RWPE1 (cell line): ENCODE results near the gene KCNA2.

Experiments used
- CTCF ChIA-PET: fragments of 350-600 bp; sonication (Branson Sonifier 250); formaldehyde crosslinking; extraction: SDS; loops from one replicate; lab custom pipeline; 2021; lab: Yijun Ruan, JAX
- POLR2A ChIA-PET: fragments of 400-600 bp; formaldehyde crosslinking; extraction: SDS; loops from one replicate; lab custom pipeline; 2020; ENCODE audit warnings: antibody characterized with exemption; ENCODE audit not compliant: low non-redundant PET; lab: Yijun Ruan, JAX
- DNase-seq: peaks from one replicate; pipeline ENCODE4 v3.0.0; 2012; ENCODE audit warnings: low spot score
- H3K27ac ChIP-seq: fragments of 450-650 bp; 2 replicates; pipeline ENCODE4 v1.5.1; 2017
- TF ChIP-seq, protein P1 (sequence below): fragments of 450-650 bp; conservative IDR thresholded peaks from 2 replicates; pipeline ENCODE4 v1.5.1; 2017; ENCODE audit warnings: low read depth, mild to moderate bottlenecking

Gene KCNA2

DNA sequence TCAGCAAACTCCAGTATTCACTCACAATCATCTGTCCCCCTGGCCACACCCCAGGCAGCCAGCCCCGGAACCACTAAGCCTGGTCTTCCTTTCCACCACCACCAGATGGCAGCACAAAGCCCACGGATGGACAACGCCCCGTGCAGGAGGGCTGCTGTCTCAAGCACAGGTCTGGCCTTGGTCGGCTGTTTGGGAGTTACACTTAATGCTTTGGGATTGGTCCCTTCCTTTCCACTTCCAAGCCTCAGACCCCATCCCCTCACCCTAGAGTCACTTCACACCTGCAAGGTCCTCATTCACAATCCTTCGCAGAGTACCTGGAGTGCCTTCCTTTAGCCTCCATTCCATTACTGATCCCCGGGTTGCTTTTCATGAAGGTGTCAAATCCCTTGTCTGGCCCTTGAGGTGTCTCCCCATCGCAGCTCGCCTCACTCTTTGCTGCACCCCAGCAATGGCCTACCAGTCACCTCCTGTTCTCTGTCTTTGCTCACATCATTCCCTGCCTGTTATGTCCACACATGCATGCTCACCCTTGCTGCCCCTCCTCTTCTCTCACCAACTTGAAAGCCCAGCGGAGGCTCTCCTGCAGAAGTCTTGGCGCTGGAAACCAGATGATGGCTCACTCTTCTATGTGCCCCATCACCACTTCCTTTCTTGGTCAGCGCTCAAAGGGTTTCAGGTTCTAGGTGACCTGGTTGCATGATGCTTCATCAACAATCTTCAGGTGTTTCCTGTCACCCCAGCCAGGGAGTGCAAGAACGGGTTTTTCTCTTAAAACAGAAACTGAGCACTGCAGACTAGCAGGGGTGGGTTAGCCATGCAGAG, 24.9 kb upstream of the KCNA2 start:
- ChIA-PET POLR2A (no interaction called here), CTCF (interaction anchor here (1.0 to 1.6 kb wide), 2 partner anchors 118 to 135 kb away, joined by 3 to 5 read pairs; no protein-coding TSS in a partner anchor)
- H3K27ac ChIP-seq, result no peak overlapping the region
- peak; percentile 70 for DNase-seq
- TF ChIP-seq, protein P1, sequence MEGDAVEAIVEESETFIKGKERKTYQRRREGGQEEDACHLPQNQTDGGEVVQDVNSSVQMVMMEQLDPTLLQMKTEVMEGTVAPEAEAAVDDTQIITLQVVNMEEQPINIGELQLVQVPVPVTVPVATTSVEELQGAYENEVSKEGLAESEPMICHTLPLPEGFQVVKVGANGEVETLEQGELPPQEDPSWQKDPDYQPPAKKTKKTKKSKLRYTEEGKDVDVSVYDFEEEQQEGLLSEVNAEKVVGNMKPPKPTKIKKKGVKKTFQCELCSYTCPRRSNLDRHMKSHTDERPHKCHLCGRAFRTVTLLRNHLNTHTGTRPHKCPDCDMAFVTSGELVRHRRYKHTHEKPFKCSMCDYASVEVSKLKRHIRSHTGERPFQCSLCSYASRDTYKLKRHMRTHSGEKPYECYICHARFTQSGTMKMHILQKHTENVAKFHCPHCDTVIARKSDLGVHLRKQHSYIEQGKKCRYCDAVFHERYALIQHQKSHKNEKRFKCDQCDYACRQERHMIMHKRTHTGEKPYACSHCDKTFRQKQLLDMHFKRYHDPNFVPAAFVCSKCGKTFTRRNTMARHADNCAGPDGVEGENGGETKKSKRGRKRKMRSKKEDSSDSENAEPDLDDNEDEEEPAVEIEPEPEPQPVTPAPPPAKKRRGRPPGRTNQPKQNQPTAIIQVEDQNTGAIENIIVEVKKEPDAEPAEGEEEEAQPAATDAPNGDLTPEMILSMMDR, result peak; percentile 76

DNA sequence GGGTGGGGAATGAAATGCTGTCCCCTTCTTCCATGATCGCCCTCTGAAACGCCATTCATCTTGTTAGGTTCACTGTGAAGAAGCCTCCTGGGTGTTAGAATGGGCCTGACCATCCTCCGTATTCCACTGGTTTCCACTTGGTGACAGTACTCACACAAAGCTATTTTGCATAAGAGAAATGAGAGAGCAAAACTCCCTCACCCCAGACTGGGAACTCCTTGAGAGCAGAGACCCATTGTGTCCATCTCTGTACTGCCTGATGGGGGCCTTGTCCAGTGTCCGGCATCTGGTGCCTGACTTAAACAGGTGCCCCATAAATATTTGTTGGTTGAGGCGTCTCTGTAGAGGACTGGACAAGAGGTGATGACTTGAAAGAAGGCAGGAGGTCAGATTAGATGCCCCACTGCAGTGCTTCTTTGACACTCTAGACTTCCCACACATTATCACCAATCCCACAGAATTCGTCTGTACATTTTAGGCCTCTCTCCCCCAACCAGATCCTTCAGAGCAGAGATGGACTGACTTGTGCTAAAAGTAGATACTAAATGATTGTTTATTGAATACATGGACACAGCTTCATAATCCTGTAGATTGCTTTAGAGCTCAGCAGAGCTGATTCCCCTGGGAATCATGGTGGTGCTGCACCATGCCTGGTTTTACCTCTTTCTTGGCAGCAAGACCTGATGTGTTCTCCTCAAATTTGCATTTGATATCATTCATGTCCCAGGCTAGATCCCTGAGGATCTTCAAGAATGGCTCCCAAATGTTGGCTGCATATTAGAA, 22.4 kb upstream of the KCNA2 start:
- POLR2A ChIA-PET, result no interaction called here
- TF ChIP-seq, protein P1, result no peak
- DNase-seq, result no peak
- no peak overlapping the region for H3K27ac ChIP-seq
- CTCF ChIA-PET, result no interaction called here

DNA sequence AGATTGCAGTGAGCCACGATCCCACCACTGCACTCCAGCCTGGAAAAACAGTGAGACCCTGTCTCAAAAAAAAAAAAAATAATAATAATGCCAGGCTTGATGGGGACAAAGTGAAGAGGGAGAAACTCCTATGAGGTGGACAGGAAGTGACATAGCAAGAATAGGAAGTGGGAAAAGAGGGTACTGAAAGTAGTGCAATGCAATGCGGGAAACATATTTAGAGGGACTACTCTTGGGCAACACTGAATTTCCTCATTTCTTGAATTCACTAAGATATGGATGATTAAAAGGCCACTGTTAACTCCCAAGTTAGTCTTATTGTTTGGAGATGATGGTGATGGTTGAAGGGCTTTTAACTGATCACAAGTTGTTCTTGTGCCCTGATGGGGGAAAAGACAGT, 21.6 kb upstream of the KCNA2 start:
- DNase-seq, result no peak
- H3K27ac ChIP-seq, result no peak overlapping the region
- TF ChIP-seq, protein P1, result no peak
- ChIA-PET POLR2A (no interaction called here), CTCF (no interaction called here)

DNA sequence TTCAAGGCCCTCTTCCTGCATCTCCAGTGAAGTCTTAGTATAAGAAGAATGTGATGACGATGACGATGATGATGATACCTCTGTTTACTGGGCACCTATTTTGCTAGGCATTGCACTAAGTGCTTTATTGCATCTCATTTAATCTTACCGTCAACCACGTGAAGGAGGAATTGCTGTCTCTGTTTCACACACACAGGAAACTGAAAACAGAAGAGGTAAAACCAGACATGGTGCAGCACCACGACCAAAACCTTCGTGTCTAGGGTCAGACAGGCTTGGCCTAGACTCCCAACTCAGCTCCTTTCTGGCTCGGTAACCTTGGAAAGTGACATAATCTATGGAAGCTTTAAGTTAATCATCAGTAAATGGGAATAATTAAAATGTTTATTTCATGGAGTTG, 20.7 kb upstream of the KCNA2 start:
- no peak overlapping the region for H3K27ac ChIP-seq
- ChIA-PET CTCF (interaction anchor here (0.6 kb wide), 1 partner anchor 138 kb away, joined by 4 read pairs; no protein-coding TSS in a partner anchor), POLR2A (no interaction called here)
- no peak for DNase-seq
- TF ChIP-seq, protein P1, result no peak

DNA sequence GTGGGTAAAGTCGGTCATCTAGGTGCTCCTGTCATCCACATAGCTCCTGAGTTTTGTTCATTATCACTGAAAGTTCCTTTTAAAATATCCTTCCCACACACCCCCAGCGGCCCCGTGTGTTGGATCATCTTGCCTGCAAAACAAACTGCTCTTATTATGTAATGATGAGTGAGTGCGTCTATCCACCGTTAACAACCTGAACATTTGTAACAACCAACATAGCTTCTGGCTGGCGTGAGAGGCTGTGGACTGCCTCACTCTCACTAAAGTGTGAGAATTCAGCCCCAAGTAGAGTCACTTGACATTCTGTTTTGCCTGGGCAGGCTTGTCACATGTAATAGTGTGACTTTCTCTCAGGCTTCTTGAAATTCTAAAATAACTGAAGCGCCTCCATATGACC, 14.5 kb upstream of the KCNA2 start:
- no peak for DNase-seq
- no peak overlapping the region for H3K27ac ChIP-seq
- CTCF ChIA-PET, result interaction anchor here (0.7 to 2.7 kb wide), 2 partner anchors 160 to 162 kb away, joined by 3 to 24 read pairs; no protein-coding TSS in a partner anchor

DNA sequence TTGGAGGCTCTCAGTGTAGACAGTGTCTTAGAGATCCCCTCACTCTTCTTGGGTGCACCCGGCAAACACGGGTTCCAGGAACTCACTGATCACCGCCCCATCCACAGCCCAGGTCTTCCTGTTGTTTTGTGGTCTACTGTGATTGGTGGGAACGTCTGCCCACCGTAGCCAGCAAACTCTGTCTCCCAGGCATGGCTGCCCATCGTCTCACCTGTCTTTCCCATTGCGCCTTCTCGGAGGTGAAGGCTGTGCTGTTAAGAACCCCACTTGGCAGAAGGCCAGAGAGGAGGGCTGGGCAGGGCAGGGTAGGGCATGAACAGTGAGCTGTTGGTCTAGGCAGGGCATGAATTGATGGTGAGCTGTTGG, 14.1 kb upstream of the KCNA2 start:
- ChIA-PET CTCF (interaction anchor here (0.6 to 2.7 kb wide), 14 partner anchors 9 to 1507 kb away, joined by 3 to 24 read pairs (median 4); partner anchors contain the start of gene KCNA2), POLR2A (no interaction called here)
- TF ChIP-seq, protein P1, result no peak
- H3K27ac ChIP-seq, result no peak overlapping the region
- DNase-seq, result no peak

More for the DNA sequence above, 14.5 kb upstream of the KCNA2 start:
- POLR2A ChIA-PET, result no interaction called here
- TF ChIP-seq, protein P1, result no peak
